Measurements from ENCODE around the gene ABTB2. TPM values are rescaled to one million over a fixed set of nuclear protein-coding genes. Genes with fewer than 3 reads are reported as not detected.

The ABTB2 gene
- polyA plus RNA-seq, 3 donors = 1.1 to 3.2 (median 2.8) TPM

- no peak overlapping the region for H3K27ac ChIP-seq (ENCODE audit: low read depth, low read length)
- WGBS, 3 donors = 62 to 84% (median 66%) methylated on average over 8 of the region's 8 CpGs
Observed at GRCh38 chr11:34345991-34346480, 11.8 kb downstream of the ABTB2 start.

GRCh38 chr11:34345540-34345876 lies 12.3 kb downstream of the ABTB2 start:
- WGBS, 3 donors = 88 to 96% (median 93%) methylated on average over 3 of the region's 3 CpGs
- no peak overlapping the region for H3K27ac ChIP-seq (ENCODE audit: low read depth, low read length)

GRCh38 chr11:34344768-34345539 lies 12.9 kb downstream of the ABTB2 start:
- WGBS, 3 donors = 66 to 74% (median 74%) methylated on average over 8 of the region's 8 CpGs
- H3K27ac ChIP-seq (ENCODE audit: low read depth, low read length) = no peak overlapping the region

GRCh38 chr11:34344410-34344767 lies 13.4 kb downstream of the ABTB2 start:
- 81 to 90% (median 87%) methylated on average over 6 of the region's 6 CpGs for whole genome bisulfite sequencing, 3 donors
- H3K27ac ChIP-seq (ENCODE audit: low read depth, low read length) = no peak overlapping the region

GRCh38 chr11:34343686-34344085 lies 14.1 kb downstream of the ABTB2 start:
- H3K27ac ChIP-seq (ENCODE audit: low read depth, low read length) = no peak overlapping the region
- WGBS, 3 donors = 91 to 94% (median 93%) methylated on average over 6 of the region's 6 CpGs

GRCh38 chr11:34343153-34343552 lies 14.7 kb downstream of the ABTB2 start:
- H3K27ac ChIP-seq (ENCODE audit: low read depth, low read length) = no peak overlapping the region
- WGBS, 3 donors = 92 to 99% (median 97%) methylated on average over 3 of the region's 3 CpGs

GRCh38 chr11:34341931-34342533 lies 15.8 kb downstream of the ABTB2 start:
- H3K27ac ChIP-seq (ENCODE audit: low read depth, low read length) = no peak overlapping the region
- WGBS, 3 donors = 34 to 66% (median 43%) methylated on average over 6 of the region's 6 CpGs

GRCh38 chr11:34341096-34341495 lies 16.7 kb downstream of the ABTB2 start:
- WGBS, 3 donors = 91 to 94% (median 92%) methylated on average over 3 of the region's 3 CpGs
- no peak overlapping the region for H3K27ac ChIP-seq (ENCODE audit: low read depth, low read length)

- 97 to 98% (median 97%) methylated on average over 1 of the region's 1 CpG for WGBS, 3 donors
- no peak overlapping the region for H3K27ac ChIP-seq (ENCODE audit: low read depth, low read length)
Observed at GRCh38 chr11:34340653-34341052, 17.2 kb downstream of the ABTB2 start.

- H3K27ac ChIP-seq (ENCODE audit: low read depth, low read length) = no peak overlapping the region
- WGBS, 3 donors = 56 to 76% (median 66%) methylated on average over 7 of the region's 7 CpGs
Observed at GRCh38 chr11:34339149-34340064, 18.4 kb downstream of the ABTB2 start.

GRCh38 chr11:34337016-34337415 lies 20.8 kb downstream of the ABTB2 start:
- 88 to 91% (median 89%) methylated on average over 7 of the region's 7 CpGs for WGBS, 3 donors
- no peak overlapping the region for H3K27ac ChIP-seq (ENCODE audit: low read depth, low read length)

GRCh38 chr11:34335801-34336200 lies 22.0 kb downstream of the ABTB2 start:
- H3K27ac ChIP-seq (ENCODE audit: low read depth, low read length) = no peak overlapping the region
- WGBS, 3 donors = 70 to 81% (median 78%) methylated on average over 5 of the region's 5 CpGs

- WGBS, 3 donors = 77 to 86% (median 86%) methylated on average over 2 of the region's 2 CpGs
- H3K27ac ChIP-seq (ENCODE audit: low read depth, low read length) = no peak overlapping the region
Observed at GRCh38 chr11:34335331-34335730, 22.5 kb downstream of the ABTB2 start.

GRCh38 chr11:34333787-34334186 lies 24.0 kb downstream of the ABTB2 start:
- 53 to 66% (median 59%) methylated on average over 3 of the region's 3 CpGs for WGBS, 3 donors
- H3K27ac ChIP-seq (ENCODE audit: low read depth, low read length) = no peak overlapping the region

- H3K27ac ChIP-seq (ENCODE audit: low read depth, low read length) = no peak overlapping the region
Observed at GRCh38 chr11:34332524-34332923, 25.3 kb downstream of the ABTB2 start.

GRCh38 chr11:34331736-34332135 lies 26.1 kb downstream of the ABTB2 start:
- WGBS, 3 donors = 88 to 97% (median 95%) methylated on average over 3 of the region's 3 CpGs
- H3K27ac ChIP-seq (ENCODE audit: low read depth, low read length) = no peak overlapping the region

More at GRCh38 chr11:34332524-34332923, 25.3 kb downstream of the ABTB2 start:
- WGBS, 3 donors = 39 to 66% (median 41%) methylated on average over 3 of the region's 3 CpGs

- no peak overlapping the region for H3K27ac ChIP-seq (ENCODE audit: low read depth, low read length)
Observed at GRCh38 chr11:34331329-34331728, 26.5 kb downstream of the ABTB2 start.

GRCh38 chr11:34330653-34331052 lies 27.2 kb downstream of the ABTB2 start:
- H3K27ac ChIP-seq (ENCODE audit: low read depth, low read length) = no peak overlapping the region

More at GRCh38 chr11:34331329-34331728, 26.5 kb downstream of the ABTB2 start:
- WGBS, 3 donors = 39 to 75% (median 58%) methylated on average over 2 of the region's 2 CpGs

GRCh38 chr11:34329876-34330275 lies 27.9 kb downstream of the ABTB2 start:
- 78 to 90% (median 86%) methylated on average over 2 of the region's 2 CpGs for WGBS, 3 donors
- H3K27ac ChIP-seq (ENCODE audit: low read depth, low read length) = no peak overlapping the region
